ENCODE measurements around the gene SELE.

GRCh38 chr1:169741666-169742394 lies 8.0 kb upstream of the SELE start:
- TF ChIP-seq POLR2A (IDR thresholded peaks at IDR 0.05), result no peak
- TF ChIP-seq, protein P1, sequence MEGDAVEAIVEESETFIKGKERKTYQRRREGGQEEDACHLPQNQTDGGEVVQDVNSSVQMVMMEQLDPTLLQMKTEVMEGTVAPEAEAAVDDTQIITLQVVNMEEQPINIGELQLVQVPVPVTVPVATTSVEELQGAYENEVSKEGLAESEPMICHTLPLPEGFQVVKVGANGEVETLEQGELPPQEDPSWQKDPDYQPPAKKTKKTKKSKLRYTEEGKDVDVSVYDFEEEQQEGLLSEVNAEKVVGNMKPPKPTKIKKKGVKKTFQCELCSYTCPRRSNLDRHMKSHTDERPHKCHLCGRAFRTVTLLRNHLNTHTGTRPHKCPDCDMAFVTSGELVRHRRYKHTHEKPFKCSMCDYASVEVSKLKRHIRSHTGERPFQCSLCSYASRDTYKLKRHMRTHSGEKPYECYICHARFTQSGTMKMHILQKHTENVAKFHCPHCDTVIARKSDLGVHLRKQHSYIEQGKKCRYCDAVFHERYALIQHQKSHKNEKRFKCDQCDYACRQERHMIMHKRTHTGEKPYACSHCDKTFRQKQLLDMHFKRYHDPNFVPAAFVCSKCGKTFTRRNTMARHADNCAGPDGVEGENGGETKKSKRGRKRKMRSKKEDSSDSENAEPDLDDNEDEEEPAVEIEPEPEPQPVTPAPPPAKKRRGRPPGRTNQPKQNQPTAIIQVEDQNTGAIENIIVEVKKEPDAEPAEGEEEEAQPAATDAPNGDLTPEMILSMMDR (IDR thresholded peaks at IDR 0.05), result no peak
